Stimulated activated CD4-positive, alpha-beta T cell treated with anti-CD3 and anti-CD28 coated beads, Interleukin-1b, Interleukin-23, amount 100 ng/mL, for 24 hours (primary cell): Measurements from ENCODE around the gene OR51B6.
"Not testable (repeated sequence)": the region's sequence is repeated elsewhere in the genome, so short reads cannot be mapped to it uniquely, and the experiment has no call there.

Experiments
- DNase-seq, 4 experiments: peaks; one replicate each; pipeline ENCODE4 v3.0.0-alpha.2; 2020; ENCODE audit warnings: low read depth in 4 of 4, low spot score in 1 of 4

The OR51B6 gene, protein sequence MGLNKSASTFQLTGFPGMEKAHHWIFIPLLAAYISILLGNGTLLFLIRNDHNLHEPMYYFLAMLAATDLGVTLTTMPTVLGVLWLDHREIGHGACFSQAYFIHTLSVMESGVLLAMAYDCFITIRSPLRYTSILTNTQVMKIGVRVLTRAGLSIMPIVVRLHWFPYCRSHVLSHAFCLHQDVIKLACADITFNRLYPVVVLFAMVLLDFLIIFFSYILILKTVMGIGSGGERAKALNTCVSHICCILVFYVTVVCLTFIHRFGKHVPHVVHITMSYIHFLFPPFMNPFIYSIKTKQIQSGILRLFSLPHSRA

DNA sequence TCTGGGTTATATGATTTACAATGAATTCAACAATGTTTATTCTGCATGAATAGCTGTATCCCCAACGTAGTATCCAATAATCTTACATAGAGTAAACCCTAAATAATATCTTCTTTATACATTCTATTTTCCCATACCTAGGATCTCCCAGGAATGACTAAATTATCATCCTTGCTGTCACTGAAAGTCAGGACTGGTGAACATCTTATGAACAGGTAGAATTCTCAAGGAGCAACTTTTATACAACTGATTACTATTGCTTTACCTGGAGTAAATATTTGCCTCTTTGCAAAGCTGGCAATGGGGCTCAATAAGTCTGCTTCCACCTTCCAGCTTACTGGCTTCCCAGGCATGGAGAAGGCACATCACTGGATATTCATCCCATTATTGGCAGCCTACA, at the start of gene OR51B6:
Gene OR51B6, plus strand, starts transcription at position 301 of the 400 bp plus-strand sequence. Its CDS starts 0 bp downstream, at position 301.
- no peak for DNase-seq

DNA sequence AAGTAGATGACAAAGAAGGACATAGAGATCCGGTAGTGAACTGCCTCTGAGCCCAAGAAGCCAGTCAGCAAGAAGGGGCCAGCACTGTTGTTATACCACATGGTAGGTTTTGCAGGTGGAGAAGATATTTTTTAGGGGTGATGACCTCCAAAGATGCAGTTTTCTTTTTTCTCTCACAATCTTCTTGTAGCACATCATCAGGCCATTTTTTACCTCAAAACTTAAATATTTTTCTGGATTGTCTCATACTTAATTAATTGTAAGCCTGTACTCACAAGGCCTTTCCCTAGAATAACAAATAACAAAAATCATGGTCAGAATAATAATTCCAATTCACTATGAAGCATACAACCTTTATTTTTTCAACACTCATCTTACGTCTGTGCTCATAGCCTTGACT, 49.5 kb upstream of the OR51B6 start, which contains the start of gene OR51B4:
Gene OR51B4, minus strand, starts transcription at position 101 of the 400 bp plus-strand sequence. Its CDS starts 0 bp downstream, at position 101.
- DNase-seq: no peak

DNA sequence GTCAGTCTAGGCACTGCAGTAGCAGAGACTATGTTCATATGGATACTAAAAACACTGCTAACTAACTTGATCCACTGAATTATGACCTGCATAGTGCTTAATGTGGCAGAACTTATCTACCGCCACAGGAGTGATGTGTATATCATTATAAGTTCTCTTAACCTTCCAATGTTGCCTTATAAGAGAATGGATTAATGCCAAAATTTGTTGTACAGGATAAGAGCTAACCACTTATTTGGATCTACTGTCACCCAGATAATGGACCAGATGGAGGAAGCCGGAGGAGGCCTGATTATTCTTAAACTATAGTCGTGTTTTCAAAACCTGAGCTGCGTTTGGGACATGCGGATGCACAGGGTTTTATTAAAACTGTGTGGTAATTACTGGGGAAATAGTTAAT, 47.7 kb upstream of the OR51B6 start:
- no peak for DNase-seq

DNA sequence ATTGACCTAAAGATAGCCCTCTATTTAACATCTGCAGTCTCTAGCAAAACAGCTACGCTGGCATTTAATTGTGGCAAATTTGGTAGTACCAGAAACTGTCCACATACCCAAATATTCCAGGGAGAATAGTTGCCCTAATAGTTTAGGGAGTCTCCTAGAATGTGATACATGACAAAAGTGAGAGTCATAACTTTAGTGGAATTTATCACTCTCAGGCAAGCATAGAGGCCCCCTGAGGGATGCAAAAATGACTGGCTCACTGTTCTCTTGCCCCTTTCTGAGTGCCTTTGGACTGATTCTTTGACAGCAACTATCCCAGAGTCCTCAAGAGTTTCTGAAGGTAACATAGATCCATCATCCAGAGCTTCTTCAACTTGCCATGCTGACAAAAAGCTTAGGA, 47.3 kb upstream of the OR51B6 start:
- no peak for DNase-seq

DNA sequence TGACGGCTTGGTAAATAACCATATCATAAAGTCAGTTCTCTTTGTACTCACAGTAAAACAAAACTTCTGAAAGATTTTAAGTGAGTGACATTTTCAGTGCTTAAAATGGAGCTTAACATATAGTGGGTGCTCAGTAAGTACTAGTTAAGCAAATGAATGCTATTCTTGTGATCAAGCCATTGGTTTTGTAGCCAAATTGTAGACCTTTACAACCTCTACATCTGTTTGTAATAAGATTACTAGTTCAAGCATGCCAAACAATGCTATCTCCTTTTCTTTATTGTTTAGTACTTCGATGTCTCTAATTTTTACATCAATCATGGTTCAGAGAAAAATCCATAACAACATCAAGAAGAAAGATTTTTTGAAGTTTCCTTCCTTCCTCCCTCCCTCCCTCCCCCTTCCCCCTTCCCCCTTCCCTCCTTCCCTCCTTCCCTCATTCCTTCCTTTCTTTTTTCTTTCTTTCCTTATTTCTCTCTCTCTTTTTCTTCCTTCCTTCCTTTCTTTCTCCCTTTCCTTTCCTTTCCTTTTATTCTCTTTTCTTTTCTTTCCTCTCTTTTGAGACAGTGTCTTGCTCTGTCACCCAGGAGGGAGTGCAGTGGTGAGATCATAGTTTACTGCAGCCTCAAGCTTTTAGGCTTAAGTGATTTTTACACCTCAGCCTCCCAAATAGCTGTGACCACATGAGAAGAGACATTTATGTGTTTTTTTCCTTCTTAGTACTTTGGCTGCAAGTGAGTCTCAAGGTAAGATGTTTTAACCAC, 43.9 kb upstream of the OR51B6 start:
- no peak for DNase-seq

DNA sequence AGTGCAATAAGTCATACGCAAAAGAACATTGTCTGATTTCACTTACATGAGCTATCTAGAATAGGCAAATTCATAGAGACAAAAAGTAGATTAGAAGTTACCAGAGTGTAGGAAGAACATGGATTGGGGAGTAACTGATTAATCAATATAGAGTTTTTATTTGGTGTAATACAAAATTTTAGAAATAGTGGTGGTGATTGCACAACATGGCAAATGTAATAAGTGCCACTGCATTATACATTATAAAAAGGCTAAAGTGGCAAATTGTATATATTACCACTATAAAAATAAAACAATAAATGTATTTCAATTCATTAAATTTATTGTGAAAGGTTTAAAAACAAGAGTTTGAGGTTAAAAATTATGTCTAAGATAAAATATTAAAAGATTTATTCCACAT, 40.9 kb upstream of the OR51B6 start:
- DNase-seq: no peak

DNA sequence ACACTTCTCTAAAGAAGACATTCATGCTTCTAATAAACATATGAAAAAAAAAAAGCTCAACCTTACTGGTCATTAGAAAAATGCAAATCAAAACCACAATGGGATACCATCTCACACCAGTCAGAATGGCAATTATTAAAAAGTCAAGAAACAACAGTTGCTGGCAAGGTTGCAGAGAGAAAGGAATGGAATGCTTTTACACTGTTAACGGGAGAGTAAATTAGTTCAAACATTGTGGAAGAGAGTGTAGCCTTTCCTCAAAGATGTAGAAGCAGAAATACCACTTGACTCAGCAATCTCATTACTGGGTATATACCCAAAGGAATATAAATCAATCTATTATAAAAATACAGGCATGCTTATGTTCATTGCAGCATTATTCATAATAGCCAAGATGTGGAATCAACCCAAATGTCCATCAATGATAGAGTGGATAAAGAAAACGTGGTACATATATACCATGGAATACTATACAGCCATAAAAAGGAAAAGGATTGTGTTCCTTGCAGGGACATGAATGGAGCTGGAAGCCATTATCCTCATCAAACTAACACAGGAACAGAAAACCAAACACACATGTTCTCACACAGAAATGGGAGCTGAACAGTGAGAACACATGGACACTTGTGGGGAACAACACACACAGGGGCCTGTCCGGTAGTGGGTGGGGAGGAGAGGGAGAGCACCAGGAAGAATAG, 37.8 kb upstream of the OR51B6 start:
- not testable (repeated sequence) for DNase-seq

DNA sequence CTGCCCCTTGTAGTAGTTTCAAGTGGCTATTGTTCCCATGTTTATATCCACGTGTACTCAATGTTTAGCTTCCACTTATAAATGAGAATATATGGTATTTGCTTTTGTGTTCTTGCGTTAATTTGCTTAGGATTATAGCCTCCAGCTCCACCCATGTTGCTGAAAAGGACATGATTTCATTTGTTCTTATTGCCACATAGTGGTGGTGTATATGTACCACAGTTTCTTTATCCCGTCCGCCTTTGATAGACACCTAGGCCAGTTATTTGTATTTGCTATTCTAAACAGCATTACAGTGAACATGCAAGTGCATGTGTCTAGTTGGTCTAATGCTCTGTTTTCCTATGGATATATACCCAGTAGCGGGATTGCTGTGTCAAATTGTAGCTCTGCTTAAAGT, 34.0 kb upstream of the OR51B6 start:
- no peak for DNase-seq

DNA sequence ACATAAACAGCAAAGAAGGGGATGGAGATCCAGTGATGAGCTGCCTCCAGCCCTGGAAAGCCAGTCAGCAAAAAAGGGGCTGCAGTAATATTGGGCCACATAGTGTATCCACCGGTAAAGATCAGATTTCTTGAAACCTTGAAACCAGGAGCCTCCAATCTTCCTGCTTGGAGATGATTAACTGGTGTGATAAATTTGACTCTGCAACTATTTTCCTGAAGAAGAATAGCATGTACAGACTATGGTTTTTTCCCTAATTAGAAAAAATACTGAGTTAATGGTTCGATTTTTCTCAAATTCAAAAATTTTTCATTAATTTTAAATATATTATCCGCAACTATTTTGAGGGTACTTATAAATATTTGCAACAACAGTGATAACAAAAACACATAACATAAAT, 27.1 kb upstream of the OR51B6 start, which contains the start of gene OR51B2:
Gene OR51B2, minus strand, starts transcription at position 101 of the 400 bp plus-strand sequence. Its CDS starts 0 bp downstream, at position 101.
- no peak for DNase-seq

DNA sequence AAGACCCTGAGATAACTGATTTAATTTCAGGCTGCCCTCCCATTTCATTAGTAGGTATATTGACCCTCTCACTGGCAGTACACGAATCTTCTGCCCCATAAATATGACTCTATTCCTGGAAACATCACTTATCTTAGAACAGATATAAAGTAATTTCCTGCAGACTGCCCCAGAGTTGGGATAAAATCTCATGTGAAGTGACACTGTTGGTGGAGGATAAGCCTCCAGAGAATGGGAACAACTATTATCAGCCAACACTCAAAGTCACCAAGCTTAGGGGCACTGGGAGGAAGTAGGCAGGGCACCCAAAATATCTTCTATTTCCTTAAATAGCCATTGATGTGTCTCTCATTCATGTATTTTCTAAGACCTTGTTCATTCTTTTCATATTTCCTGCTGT, 16.1 kb upstream of the OR51B6 start:
- no peak for DNase-seq

DNA sequence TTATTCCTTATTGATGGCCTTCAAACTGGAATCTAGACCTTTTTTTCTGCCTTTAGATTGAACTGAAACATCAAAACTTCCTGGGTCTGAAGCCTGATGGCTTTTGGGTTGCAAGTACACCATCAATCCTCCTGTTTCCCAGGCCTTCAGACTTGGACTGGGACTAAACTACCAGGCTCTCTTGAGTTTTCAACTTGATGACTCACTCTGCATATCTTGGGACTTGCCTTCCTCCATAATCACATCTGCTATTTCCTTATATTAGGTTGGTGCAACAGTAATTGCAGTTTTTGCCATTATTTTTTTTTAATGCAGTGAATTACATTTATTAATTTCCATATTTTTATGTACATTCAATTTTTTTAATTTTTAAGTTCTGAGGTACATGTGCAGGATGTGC, 15.0 kb upstream of the OR51B6 start:
- no peak for DNase-seq

DNA sequence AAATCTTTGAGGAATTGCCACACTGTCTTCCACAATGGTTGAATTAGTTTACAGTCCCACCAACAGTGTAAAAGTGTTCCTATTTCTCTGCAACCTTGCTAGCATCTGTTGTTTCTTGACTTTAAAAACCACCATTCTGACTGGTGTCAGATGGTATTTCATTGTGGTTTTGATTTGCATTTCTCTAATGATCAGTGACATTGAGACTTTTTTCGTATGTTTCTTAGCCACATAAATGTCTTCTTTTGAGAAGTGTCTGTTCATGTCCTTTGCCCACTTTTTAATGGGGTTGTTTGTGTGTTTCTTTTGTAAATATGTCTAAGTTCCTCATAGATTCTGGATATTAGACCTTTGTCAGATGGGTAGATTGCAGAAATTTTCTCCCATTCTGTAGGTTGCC, 14.1 kb upstream of the OR51B6 start:
- not testable (repeated sequence) for DNase-seq

DNA sequence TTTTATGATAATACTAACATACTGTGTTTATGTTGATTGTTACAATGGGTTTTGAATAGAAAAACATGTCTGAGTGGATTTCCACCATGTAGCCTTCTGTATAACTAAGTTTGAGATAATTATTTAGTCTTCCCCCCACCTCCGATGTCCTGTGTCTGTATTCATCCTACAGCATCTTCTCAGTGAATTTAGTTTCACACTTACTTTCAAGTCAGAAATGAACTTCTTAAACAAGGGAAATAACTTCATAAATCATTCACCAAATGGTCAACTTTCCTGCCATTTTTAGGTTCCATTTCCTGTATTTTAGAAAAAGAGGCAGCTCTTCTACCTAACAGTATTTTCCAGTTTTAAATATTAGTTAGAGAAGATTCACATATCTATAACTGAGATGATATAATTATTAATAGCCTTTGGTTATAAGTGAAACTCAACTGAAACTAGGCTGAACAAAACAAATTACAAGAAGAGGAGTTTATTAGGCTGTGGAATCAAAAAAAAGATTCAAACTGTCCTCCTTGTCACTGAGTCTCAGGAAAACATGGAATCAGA, 11.5 kb upstream of the OR51B6 start:
- DNase-seq: no peak

DNA sequence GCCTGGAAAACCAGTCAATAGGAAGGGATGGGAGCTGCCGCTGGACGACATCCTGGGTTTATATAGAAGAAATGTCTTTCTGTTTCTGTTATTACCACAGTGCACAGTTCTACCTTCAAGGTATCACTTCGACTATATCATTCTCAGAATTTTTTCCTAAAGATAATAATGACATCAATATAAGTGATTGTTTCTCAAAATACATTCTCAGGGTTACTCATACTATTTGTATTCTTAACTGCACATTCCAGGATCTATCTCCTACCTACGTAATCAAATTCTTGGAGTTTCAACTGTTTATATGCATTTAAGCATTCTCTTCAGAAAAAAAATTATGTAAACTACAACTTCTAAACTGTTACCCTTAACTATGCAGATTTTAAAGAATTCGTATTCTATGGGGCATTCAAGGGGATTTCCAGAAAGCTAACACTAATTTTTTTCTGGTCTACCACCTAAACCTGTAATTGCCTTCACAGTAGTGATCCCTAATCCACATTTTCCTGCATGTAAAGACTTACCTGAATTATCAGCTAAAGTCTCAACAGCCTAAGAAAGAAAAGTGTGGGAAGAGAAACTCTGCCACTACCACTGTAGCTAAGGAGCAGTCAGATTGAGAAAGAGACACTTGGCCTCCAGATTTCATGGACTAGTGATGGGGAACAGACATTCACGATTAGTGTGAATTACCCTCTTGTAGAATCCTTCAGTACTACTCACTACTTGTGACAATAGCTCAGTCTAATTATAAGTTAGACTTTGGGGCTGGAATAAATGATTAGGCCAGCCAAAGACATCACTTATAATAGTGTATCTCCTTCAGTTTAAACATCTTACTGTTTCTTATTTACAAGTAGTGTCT, 7.6 kb upstream of the OR51B6 start, which contains the start of gene OR51B5:
Gene OR51B5, minus strand, starts transcription at position 51 of the 862 bp plus-strand sequence. Its CDS starts 0 bp downstream, at position 51.
- DNase-seq: no peak

DNA sequence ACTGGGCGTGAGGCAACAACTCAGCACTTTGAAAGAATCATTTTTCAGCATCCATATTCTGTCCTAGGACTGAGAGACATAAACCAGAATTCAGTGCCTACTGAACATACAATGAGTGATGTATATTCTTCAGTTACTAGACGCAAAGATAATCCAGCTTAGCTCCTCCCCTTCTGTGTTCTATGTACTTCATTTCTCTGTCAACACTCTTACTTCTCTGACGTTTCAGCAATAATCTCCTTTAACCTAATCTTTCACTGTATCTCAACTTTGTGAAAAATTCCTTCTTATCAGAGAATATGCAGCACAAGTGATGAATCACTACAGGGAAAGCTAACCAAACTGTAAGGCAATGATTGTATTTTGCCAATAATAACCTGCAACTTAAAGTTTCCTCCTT, 5.5 kb upstream of the OR51B6 start:
- DNase-seq: no peak

DNA sequence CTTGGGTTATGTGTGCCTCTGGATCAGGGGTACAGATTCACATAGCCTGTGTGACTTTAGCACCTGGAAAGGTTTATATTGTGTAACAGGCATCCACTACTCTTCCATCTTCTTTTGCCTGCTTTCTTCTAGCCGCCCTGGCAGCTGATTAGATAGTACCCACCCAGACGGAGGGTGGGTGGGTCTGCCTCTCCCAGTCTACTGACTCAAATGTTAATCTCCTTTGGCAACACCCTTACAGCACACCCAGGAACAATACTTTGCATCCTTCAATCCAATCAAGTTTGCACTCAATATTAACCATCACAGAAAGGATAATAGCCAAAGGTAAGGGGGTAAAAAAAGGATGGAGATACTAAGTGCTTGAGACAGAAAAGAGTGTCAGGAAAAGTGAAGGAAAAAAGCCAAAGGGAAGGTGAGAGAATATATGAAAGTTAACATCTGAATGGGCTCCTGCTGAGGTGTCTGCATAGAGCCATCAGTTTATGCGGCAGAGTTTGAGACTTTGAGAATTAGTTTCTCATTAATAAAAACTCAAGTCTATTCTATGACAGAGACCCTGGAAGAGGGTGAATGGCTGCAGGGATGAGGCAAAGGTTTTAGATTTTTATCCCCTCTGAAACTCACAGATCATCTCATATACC, 2.6 kb upstream of the OR51B6 start:
- no peak for DNase-seq

DNA sequence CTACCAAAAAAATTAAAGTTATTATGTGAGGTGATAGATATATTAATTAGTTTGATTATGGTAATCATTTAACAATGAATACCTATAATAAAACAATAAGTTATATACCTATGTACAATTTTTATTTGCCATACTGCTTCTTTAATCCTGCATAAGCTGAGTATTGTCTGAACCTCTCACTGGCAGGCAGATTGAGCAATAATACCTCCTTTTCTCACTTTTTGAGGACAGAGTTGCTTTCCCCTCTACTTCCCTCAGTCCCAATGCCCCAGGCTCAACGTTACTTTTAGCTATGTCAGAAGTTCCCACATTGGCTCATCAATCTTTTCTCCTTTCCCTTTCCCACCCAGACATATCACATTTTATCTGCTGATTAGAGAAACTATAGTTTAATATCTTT, 1.8 kb upstream of the OR51B6 start:
- no peak for DNase-seq

DNA sequence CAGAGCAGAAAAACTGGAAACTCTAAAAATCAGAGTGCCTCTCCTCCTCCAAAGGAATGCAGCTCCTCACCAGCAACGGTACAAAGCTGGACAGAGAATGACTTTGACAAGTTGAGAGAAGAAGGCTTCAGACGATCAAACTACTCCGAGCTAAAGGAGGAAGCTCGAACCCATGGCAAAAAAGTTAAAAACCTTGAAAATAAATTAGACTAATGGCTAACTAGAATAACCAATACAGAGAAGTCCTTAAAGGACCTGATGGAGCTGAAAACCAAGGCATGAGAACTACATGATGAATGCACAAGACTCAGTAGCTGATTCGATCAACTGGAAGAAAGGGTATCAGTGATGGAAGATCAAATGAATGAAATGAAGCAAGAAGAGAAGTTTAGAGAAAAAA, 4.7 kb downstream of the OR51B6 start:
- not testable (repeated sequence) for DNase-seq

DNA sequence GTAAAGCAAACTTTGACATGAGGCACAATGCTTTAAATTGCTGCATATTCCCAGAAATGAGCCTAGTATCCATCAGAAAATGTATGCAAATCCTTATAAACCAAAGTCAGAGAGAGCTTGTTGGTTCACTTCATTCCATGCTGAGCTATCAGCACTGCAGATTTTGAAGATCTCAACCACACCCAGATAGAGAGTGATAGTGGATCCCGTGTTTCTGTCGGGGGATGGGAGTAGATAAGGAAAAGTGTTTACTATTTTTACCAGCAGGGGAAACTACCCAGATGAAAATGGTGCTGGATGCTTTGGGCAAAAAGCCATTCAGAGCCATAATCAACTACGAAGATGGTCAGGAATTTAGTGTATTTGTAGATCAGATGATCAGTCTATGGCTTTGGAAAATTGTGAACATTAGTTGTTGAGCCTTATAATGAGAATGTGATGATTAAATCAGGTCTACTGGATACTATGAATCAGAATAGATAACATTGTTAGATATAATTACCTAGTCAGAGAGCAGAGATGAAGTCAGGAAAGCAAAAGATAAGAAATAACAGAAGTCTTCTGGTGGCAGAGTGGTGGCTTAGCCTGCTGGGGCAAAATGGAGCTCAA, 10.8 kb downstream of the OR51B6 start:
- no peak for DNase-seq
